HG03066 (cell line): Measurements from ENCODE around the gene WNT4.

ENCODE experiments used
- ATAC-seq: cut with Tn5 transposase; IDR thresholded peaks from one replicate; pipeline ENCODE4 v1.9.1; 2021; ENCODE audit warnings: low read depth; ENCODE audit not compliant: unreplicated experiment

Gene WNT4

DNA sequence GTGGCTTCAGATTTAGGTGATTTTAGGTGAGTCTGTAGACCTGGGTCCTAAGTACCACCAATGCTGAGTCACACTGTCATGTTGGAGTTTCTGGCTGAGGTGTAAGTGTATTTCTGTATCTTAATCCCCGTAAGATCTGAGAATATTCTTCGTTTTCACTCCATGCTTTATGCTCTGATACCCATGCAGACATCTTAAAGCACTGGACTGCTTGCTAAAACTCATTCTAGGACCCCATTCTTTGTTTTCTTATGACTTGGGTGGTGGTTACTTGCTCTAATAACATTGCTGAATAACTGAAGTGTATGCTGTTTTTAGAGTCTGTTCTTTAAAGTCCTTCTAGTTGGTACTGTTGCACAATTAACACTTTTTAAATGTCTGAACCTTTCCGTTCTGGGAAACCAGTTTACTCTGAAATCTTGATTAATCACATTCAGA, 53.7 kb downstream of the WNT4 start:
- ATAC-seq, result no peak

- no peak for ATAC-seq
These were observed 54.6 kb downstream of the WNT4 start for GRCh38 chr1:22088331-22088730.

GRCh38 chr1:22080191-22080590, 62.7 kb downstream of the WNT4 start:
- ATAC-seq, result no peak

- no peak for ATAC-seq
These were observed 64.8 kb downstream of the WNT4 start for GRCh38 chr1:22078133-22078532.

DNA sequence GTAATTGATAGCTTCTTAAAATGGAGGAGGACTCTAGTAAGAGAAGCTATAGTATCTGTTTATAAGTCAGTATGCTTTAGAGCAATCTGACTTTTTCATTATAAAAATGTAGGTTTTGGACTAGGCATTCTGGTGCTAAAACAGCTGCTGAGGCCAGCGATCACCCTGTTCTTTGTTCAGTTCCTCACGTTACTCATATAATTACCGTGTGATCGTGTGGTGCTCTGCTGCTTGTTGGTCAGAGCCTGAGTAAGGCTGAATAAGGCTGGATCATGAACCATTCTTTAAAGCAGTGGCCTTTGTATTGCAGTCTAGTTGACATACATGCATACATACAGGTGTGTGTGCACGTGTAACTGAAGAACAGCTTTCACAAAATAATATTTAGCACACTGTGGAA, 65.2 kb downstream of the WNT4 start:
- ATAC-seq, result no peak

GRCh38 chr1:22076346-22076745, 66.6 kb downstream of the WNT4 start:
- no peak for ATAC-seq

GRCh38 chr1:22075718-22076117, 67.2 kb downstream of the WNT4 start:
- ATAC-seq, result no peak

DNA sequence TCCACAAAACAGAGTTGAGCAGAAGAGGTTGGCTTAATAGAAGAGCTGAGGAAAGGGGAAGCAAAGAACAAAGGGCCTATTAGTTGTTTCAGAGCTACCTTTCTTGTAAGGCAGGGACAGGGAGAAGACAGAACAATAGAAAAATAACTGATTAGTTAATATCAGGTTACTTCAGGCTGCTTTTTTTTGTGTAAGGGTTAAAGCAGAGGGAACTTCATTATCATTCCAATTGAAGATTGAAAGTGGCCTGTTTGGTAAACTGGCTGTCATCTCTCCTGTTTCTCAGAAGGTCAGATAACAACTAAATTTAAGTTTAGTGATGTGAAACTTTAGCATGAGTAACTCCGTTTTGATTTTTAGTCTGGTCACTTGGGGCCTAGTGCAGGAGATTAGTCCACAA, 68.1 kb downstream of the WNT4 start:
- ATAC-seq, result no peak

GRCh38 chr1:22071511-22071910, 71.4 kb downstream of the WNT4 start:
- no peak for ATAC-seq
